Memory B cell (primary cell): ENCODE data around the gene PPP6R2.
A peak's percentile ranks its signal among the peaks of the same experiment; 100 is the strongest.

Experiments used
- ATAC-seq: fragments of 150-1000 bp; cut with Tn5 transposase; 2 replicates; pipeline ENCODE4 v1.10.0; 2021; ENCODE audit warnings: low read depth, mild to moderate bottlenecking, moderate library complexity
- DNase-seq, 2 donors: peaks; one replicate each; pipeline ENCODE4 v3.0.0; 2022; ENCODE audit warnings: low spot score in 2 of 2
- H3K27ac Mint-ChIP-seq: one replicate; pipeline ENCODE4 v1.8.0; 2022; ENCODE audit warnings: mild to moderate bottlenecking, moderate library complexity, mixed read lengths
- H3K27me3 Mint-ChIP-seq: one replicate; pipeline ENCODE4 v1.8.0; 2022; ENCODE audit warnings: mixed read lengths
- H3K36me3 Mint-ChIP-seq: one replicate; pipeline ENCODE4 v1.8.0; 2022; ENCODE audit warnings: mild to moderate bottlenecking, mixed read lengths
- H3K4me1 Mint-ChIP-seq: one replicate; pipeline ENCODE4 v1.8.0; 2022; ENCODE audit warnings: mixed read lengths
- H3K4me3 Mint-ChIP-seq: one replicate; pipeline ENCODE4 v1.8.0; 2022; ENCODE audit warnings: mild to moderate bottlenecking, moderate library complexity, mixed read lengths
- H3K9me3 Mint-ChIP-seq: one replicate; pipeline ENCODE4 v1.8.0; 2022; ENCODE audit warnings: mixed read lengths

The PPP6R2 gene

GRCh38 chr22:50302041-50302541, 41.0 kb upstream of the PPP6R2 start:
- DNase-seq = no peak
- no peak for ATAC-seq
- H3K4me3 Mint-ChIP-seq = peak overlapping the region; percentile 54
- H3K36me3 Mint-ChIP-seq = no peaks in the 10 kb centered on the region
- H3K27me3 Mint-ChIP-seq = peaks cover 7% of the 10 kb centered on the region
- peaks cover 52% of the 10 kb centered on the region for H3K4me1 Mint-ChIP-seq
- H3K9me3 Mint-ChIP-seq = no peaks in the 10 kb centered on the region
- H3K27ac Mint-ChIP-seq = peak overlapping the region; percentile 85

DNA sequence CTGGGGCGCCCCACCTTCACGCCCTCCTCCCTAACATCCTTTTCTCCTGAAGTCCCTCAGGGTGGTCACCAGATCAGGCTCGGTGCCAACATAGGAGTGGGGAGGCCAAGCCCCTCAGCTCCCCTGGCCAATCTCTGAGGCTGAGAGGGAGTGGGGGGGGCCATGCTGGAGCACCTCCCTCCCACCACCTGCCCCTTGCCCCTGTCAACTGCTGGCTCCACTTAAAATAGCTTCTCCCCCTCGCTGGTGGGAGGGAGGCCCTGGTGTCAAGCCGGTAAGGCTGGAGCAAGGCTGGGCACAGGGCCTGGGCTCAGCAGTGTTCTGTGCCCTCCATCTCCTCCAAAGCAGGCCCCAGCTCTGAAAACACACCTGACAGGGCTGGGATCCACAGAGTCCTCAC, 40.6 kb upstream of the PPP6R2 start:
- Mint-ChIP-seq H3K36me3 (no peaks in the 10 kb centered on the region), H3K27ac (no peak overlapping the region), H3K4me3 (no peak overlapping the region), H3K27me3 (peaks cover 3% of the 10 kb centered on the region), H3K4me1 (peaks cover 49% of the 10 kb centered on the region), H3K9me3 (no peaks in the 10 kb centered on the region)
- DNase-seq (no peak), ATAC-seq (no peak)

- Mint-ChIP-seq H3K9me3 (no peaks in the 10 kb centered on the region), H3K27me3 (peaks cover 3% of the 10 kb centered on the region), H3K4me1 (peaks cover 49% of the 10 kb centered on the region), H3K36me3 (no peaks in the 10 kb centered on the region), H3K4me3 (no peak overlapping the region), H3K27ac (no peak overlapping the region)
- DNase-seq (no peak), ATAC-seq (no peak)
These were observed 39.6 kb upstream of the PPP6R2 start for GRCh38 chr22:50303515-50303847.

DNA sequence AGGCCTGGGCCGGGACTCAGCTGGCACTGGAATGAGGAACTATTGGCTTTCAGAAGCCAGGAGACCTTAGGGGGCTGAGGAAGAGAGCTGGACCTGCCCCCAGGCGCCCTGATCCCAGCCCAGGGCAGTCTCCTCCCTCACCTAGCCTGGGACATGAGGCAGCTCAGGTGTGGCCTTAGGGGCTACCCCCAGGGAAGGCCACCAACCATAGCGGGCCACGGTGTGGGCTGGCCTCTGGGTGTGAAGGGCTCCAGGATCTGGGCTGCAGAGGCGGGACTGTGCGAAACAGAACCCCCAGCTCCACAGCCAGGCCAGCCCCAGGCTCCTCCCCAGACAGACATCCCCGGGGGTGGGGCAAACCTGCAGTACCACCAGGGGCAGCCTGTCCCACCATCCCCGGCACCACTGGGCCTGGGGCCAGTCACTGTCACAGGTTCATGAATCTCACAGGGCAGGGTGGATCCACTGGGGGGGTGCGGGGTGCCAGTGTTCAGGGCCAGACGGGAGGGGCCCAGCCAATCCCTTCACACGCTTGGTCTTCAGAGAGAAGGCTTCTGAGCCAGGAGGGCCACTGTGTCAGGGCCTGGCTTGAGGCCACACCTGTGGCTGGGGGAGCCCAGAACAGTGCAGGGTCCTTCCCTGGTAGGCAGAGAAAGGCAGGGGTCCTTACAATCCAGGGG, 39.1 kb upstream of the PPP6R2 start:
- H3K4me3 Mint-ChIP-seq = peak overlapping the region; percentile 60

GRCh38 chr22:50304528-50305392, 38.4 kb upstream of the PPP6R2 start:
- peaks cover 49% of the 10 kb centered on the region for H3K4me1 Mint-ChIP-seq
- no peaks in the 10 kb centered on the region for H3K9me3 Mint-ChIP-seq
- ATAC-seq = peak; percentile 25
- H3K4me3 Mint-ChIP-seq = peak overlapping the region; percentile 60
- DNase-seq = no peak
- H3K27ac Mint-ChIP-seq = peak overlapping the region; percentile 29
- H3K27me3 Mint-ChIP-seq = no peaks in the 10 kb centered on the region
- no peaks in the 10 kb centered on the region for H3K36me3 Mint-ChIP-seq

More for the DNA sequence above, 39.1 kb upstream of the PPP6R2 start:
- no peaks in the 10 kb centered on the region for H3K36me3 Mint-ChIP-seq
- H3K27me3 Mint-ChIP-seq = peaks cover under 1% of the 10 kb centered on the region
- H3K27ac Mint-ChIP-seq = peak overlapping the region; percentile 29
- peaks cover 50% of the 10 kb centered on the region for H3K4me1 Mint-ChIP-seq
- H3K9me3 Mint-ChIP-seq = no peaks in the 10 kb centered on the region
- ATAC-seq (peak; percentile 31), DNase-seq (peak in 1 of 2 donors; percentile 51)

DNA sequence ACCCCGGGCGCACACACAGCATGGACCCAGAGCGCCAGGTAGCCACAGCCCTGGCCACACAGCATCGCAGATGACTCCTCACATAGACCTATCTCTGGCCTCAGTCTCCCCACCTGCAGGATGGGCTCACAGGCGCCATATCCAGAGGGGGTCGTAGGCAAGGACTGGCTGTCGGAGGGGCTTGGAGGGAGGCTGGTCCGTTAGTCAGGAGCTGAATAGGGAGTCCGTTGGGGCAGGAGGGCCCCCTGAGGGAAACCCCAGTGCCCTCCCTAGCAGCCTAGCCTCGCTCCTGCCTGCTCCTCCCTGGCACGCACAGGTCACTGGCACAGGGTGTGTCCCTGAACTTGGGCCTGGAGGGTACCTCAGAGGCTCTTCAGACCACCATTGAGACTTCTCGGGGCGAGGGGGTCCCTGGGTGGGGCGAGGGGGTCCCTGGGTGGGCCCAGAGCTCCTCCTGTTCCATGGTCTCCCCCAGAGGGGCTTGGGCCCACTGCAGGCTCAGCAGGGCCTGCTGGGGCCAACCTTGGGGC, 37.7 kb upstream of the PPP6R2 start:
- no peak for ATAC-seq
- DNase-seq = no peak
- H3K4me3 Mint-ChIP-seq = peak overlapping the region; percentile 80
- H3K9me3 Mint-ChIP-seq = no peaks in the 10 kb centered on the region
- no peaks in the 10 kb centered on the region for H3K36me3 Mint-ChIP-seq
- no peaks in the 10 kb centered on the region for H3K27me3 Mint-ChIP-seq
- H3K27ac Mint-ChIP-seq = no peak overlapping the region
- peaks cover 49% of the 10 kb centered on the region for H3K4me1 Mint-ChIP-seq

DNA sequence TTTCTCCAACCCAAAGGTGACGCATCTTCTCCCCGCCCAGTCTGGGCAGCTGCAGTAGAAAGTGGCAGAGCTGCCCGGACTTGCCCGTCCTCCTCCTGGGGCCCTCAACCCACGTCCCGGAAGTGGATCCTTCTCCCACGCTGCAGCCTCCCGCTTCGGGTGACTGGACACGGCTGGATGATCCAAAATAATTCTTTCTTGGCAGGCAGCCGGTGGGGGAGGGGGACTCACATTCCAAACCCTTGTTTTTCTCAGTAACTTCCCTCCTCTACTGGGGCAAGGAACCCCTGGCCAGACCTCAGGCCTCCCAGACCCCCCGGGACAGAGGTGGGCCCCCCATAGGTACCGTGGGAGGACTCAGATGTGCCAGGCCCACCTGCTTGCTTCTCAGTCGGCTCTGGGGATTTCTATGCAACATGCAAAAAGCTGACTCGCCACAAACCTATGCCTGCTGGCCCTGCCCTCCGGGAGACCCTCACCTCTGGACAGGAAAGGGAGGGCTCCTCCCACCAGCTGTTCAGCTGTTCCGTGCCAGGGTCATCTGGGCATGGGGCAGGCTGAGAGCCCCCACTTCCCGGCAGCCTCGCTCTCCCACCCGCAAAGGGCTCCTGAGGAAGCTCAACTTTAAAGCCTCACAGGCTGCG, 37.1 kb upstream of the PPP6R2 start:
- ATAC-seq (no peak), DNase-seq (no peak)
- Mint-ChIP-seq H3K9me3 (no peaks in the 10 kb centered on the region), H3K36me3 (no peaks in the 10 kb centered on the region), H3K4me1 (peaks cover 45% of the 10 kb centered on the region), H3K27me3 (no peaks in the 10 kb centered on the region), H3K27ac (no peak overlapping the region), H3K4me3 (peak overlapping the region; percentile 80)

DNA sequence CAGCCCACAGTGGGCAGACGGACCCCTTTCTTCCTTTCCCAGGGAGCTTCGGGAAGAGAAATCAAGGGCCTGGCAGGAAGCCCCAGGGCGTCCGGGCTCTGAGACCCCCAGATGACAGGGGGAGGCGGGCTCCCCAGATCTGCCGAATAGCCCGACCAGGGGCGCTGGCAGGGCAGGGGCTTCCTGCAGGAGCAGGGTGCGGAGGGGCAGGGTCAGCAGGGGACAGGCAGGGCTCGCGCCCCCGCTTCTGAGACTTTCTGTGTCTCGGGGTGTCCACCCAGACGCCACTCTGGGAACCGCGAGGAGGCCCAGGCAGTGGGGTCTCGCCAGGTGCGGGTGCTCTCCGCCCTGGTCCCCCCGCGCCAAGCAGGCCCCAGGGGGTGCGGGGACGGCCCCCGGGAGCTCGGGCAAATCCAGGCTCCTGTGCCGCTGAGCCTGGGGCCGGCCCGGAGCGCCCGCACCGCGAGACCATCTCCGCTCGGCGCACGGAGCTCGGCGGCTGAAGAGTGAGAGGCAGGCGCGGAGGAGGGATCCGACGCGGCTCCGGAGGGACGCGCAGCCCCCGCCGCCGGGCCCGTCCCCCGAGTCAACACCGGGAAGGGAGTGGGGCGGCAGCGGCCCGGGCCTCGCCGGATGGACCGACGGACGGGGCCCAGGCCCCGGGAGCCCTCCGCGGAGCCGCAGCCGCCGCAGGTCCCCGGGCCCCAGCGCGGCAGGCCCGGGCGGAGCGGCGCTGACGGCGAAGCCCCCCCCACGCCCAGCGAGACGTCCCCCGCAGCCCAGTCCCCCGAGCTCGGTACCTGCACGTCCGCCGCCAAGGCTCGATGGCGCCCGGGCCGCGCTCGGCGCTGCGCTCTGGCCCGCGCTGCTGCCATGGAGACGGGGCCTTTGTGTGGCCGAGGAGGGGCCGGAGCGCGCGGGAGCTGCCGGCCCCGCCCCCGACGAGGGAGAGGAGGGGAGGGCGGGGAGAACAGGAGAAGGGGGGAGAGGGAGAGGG, 36.1 kb upstream of the PPP6R2 start, which contains the start of gene PLXNB2:
Gene PLXNB2 (minus strand): TSS at position 894 of the 997 bp plus-strand sequence. CDS start 17,062 bp downstream, outside the sequence.
- Mint-ChIP-seq H3K9me3 (no peaks in the 10 kb centered on the region), H3K36me3 (no peaks in the 10 kb centered on the region), H3K27me3 (no peaks in the 10 kb centered on the region), H3K27ac (peak within 1 kb of the TSS; percentile 63), H3K4me3 (peak within 1 kb of the TSS; percentile 67), H3K4me1 (peaks cover 38% of the 10 kb centered on the region)
- ATAC-seq (peak; percentile 54), DNase-seq (peak in 1 of 2 donors; percentile 52)

- Mint-ChIP-seq H3K9me3 (no peaks in the 10 kb centered on the region), H3K4me1 (peaks cover 31% of the 10 kb centered on the region), H3K27ac (no peak overlapping the region), H3K4me3 (peak overlapping the region; percentile 67), H3K27me3 (no peaks in the 10 kb centered on the region), H3K36me3 (no peaks in the 10 kb centered on the region)
- DNase-seq = no peak
- ATAC-seq = no peak
These were observed 35.1 kb upstream of the PPP6R2 start for GRCh38 chr22:50307890-50308596.

GRCh38 chr22:50308597-50308935, 34.6 kb upstream of the PPP6R2 start:
- peak overlapping the region; percentile 45 for H3K4me3 Mint-ChIP-seq
- H3K27ac Mint-ChIP-seq = peak overlapping the region; percentile 63
- H3K4me1 Mint-ChIP-seq = peaks cover 29% of the 10 kb centered on the region
- ATAC-seq (no peak), DNase-seq (no peak)
- H3K9me3 Mint-ChIP-seq = no peaks in the 10 kb centered on the region
- H3K27me3 Mint-ChIP-seq = no peaks in the 10 kb centered on the region
- H3K36me3 Mint-ChIP-seq = no peaks in the 10 kb centered on the region

- DNase-seq = no peak
- peak overlapping the region; percentile 63 for H3K27ac Mint-ChIP-seq
- no peak for ATAC-seq
- no peaks in the 10 kb centered on the region for H3K27me3 Mint-ChIP-seq
- H3K9me3 Mint-ChIP-seq = no peaks in the 10 kb centered on the region
- H3K36me3 Mint-ChIP-seq = no peaks in the 10 kb centered on the region
- peaks cover 24% of the 10 kb centered on the region for H3K4me1 Mint-ChIP-seq
- H3K4me3 Mint-ChIP-seq = peak overlapping the region; percentile 45
These were observed 34.0 kb upstream of the PPP6R2 start for GRCh38 chr22:50308986-50309600.

GRCh38 chr22:50309601-50309991, 33.5 kb upstream of the PPP6R2 start:
- H3K4me3 Mint-ChIP-seq = no peak overlapping the region
- DNase-seq = no peak
- ATAC-seq = no peak
- no peak overlapping the region for H3K27ac Mint-ChIP-seq
- H3K4me1 Mint-ChIP-seq = peaks cover 24% of the 10 kb centered on the region
- no peaks in the 10 kb centered on the region for H3K27me3 Mint-ChIP-seq
- H3K36me3 Mint-ChIP-seq = no peaks in the 10 kb centered on the region
- no peaks in the 10 kb centered on the region for H3K9me3 Mint-ChIP-seq
